Suprapubic skin (tissue), 4 donors: ENCODE results near the gene EML4. TPM values are rescaled to one million over a fixed set of nuclear protein-coding genes. Genes with fewer than 3 reads are reported as not detected.

ENCODE experiments used
- DNase-seq, 2 donors: peaks; one replicate each; pipeline ENCODE4 v3.0.0-alpha.2; 2019; ENCODE audit warnings: low spot score in 2 of 2
- H3K27ac ChIP-seq: fragments of 200-600 bp; sonication (generic); one replicate; pipeline ENCODE4 v1.5.1; 2019
- H3K27me3 ChIP-seq: fragments of 200-600 bp; sonication (generic); one replicate; pipeline ENCODE4 v1.5.1; 2019
- H3K36me3 ChIP-seq: fragments of 200-600 bp; sonication (generic); one replicate; pipeline ENCODE4 v1.5.1; 2019
- H3K4me1 ChIP-seq: fragments of 200-600 bp; sonication (generic); one replicate; pipeline ENCODE4 v1.5.1; 2019
- H3K4me3 ChIP-seq: fragments of 200-600 bp; sonication (generic); one replicate; pipeline ENCODE4 v1.5.1; 2019; ENCODE audit warnings: mild to moderate bottlenecking
- H3K9me3 ChIP-seq: fragments of 200-600 bp; sonication (generic); one replicate; pipeline ENCODE4 v1.5.1; 2019
- EP300 ChIP-seq: sonication (generic); formaldehyde crosslinking; IDR thresholded peaks from one replicate; pipeline ENCODE4 v1.6.1; 2017; ENCODE audit warnings: antibody characterized with exemption
- POLR2A ChIP-seq, 2 donors: fragments of 450-650 bp; IDR thresholded peaks; one replicate each; pipeline ENCODE4 v1.6.1; 2017; ENCODE audit warnings: antibody characterized with exemption in 2 of 2, mild to moderate bottlenecking in 2 of 2, moderate library complexity in 2 of 2
- POLR2AphosphoS5 ChIP-seq, 3 donors: sonication (generic); formaldehyde crosslinking; IDR thresholded peaks; one replicate each; pipeline ENCODE4 v1.6.1; 2017; ENCODE audit warnings: antibody characterized with exemption in 3 of 3
- WGBS: methylation state at CpG from one replicate; pipeline ENCODE4 v1.1.5; 2018; 5-methylcytosine and 5-hydroxymethylcytosine counted together
- total RNA-seq, 4 donors: library from RNA; depleted of rRNA; stranded (reverse); fragments of >200 nt; gene quantifications; one replicate each; pipeline ENCODE4 v1.1.0, GENCODE V29; 2016
- TF ChIP-seq, protein P1 (sequence below), 2 donors: fragments of 200-600 bp in 1 of 2; fragments of 450-650 bp in 1 of 2; sonication (generic) in 1 of 2; IDR thresholded peaks; one replicate each; pipeline ENCODE4 v1.5.1; 2016 to 2019; ENCODE audit warnings: antibody characterized with exemption in 2 of 2, mild to moderate bottlenecking in 1 of 2, moderate library complexity in 1 of 2

Gene EML4
- total RNA-seq, 4 donors from 2014 or later: 38.9 to 67.1 (median 43.3) TPM

DNA sequence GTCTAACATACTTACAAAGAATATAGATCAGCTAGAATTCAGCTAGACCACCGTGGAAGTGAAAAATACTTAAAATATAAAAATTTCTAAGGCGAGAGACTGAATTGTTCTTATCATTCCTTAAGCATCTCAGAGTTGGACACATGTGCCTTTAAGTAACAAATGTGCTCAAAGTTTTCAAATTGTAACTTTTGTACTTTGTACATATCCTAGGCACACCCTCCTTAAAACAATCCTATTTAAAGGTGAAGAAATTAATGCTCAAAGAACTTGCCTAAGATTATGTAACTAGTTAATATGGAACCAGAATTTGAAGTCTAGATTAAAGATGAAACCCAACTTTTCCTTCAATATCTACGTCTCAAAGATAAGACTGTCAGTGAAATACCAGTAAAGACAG lies 74.1 kb downstream of the EML4 start:
- Histone ChIP-seq H3K4me1 (peaks cover 18% of the 10 kb centered on the region), H3K36me3 (peaks cover 5% of the 10 kb centered on the region), H3K27ac (no peak overlapping the region), H3K4me3 (no peak overlapping the region), H3K27me3 (no peaks in the 10 kb centered on the region), H3K9me3 (no peaks in the 10 kb centered on the region)
- no peak for DNase-seq
- no peak for TF ChIP-seq POLR2A (IDR thresholded peaks at IDR 0.05)
- TF ChIP-seq EP300: no peak
- TF ChIP-seq, protein P1, sequence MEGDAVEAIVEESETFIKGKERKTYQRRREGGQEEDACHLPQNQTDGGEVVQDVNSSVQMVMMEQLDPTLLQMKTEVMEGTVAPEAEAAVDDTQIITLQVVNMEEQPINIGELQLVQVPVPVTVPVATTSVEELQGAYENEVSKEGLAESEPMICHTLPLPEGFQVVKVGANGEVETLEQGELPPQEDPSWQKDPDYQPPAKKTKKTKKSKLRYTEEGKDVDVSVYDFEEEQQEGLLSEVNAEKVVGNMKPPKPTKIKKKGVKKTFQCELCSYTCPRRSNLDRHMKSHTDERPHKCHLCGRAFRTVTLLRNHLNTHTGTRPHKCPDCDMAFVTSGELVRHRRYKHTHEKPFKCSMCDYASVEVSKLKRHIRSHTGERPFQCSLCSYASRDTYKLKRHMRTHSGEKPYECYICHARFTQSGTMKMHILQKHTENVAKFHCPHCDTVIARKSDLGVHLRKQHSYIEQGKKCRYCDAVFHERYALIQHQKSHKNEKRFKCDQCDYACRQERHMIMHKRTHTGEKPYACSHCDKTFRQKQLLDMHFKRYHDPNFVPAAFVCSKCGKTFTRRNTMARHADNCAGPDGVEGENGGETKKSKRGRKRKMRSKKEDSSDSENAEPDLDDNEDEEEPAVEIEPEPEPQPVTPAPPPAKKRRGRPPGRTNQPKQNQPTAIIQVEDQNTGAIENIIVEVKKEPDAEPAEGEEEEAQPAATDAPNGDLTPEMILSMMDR (IDR thresholded peaks at IDR 0.05): no peak
- no peak for TF ChIP-seq POLR2AphosphoS5 (IDR thresholded peaks at IDR 0.05)
- WGBS: 89% methylated on average over 3 of the region's 3 CpGs

DNA sequence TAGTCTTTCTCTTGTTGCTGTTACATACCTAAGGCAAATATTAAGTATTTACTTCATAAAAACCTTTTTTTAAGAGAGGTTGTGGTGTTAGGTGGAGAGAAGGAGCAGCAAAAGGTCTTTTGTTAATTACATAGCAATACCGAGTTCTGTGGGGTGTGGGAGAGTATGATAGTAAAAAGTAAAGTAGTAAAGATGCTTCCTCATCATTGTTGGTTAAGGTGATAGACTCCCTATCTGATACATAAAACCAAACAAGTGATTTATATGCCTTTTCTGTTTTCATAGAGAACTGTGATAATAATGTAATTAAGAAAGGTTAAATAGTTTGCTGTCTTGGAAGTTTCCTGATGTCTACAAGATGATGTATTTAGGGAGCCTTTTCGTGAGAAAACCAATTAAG lies 75.4 kb downstream of the EML4 start:
- no peak overlapping the region for H3K4me3 ChIP-seq

DNA sequence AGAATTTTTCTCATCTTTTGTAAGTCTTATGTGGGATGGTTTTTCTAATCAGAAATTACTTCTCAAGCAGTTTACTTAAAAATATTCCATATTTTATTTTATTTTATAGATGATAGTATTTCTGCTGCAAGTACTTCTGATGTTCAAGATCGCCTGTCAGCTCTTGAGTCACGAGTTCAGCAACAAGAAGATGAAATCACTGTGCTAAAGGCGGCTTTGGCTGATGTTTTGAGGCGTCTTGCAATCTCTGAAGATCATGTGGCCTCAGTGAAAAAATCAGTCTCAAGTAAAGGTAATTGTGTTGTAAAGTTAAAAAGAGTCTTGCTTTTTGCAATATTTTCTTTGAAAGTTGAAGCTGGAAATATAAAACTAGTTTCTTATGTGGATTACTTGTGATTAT lies 76.2 kb downstream of the EML4 start:
- peaks cover 23% of the 10 kb centered on the region for H3K4me1 ChIP-seq
- no peaks in the 10 kb centered on the region for H3K27me3 ChIP-seq
- no peak for DNase-seq
- H3K4me3 ChIP-seq: no peak overlapping the region
- H3K36me3 ChIP-seq: peaks cover 5% of the 10 kb centered on the region
- no peak overlapping the region for H3K27ac ChIP-seq
- no peaks in the 10 kb centered on the region for H3K9me3 ChIP-seq
- 85% methylated on average over 4 of the region's 4 CpGs for WGBS
- no peak for TF ChIP-seq EP300
- TF ChIP-seq, protein P1 (IDR thresholded peaks at IDR 0.05): no peak
- TF ChIP-seq POLR2AphosphoS5 (IDR thresholded peaks at IDR 0.05): no peak
- TF ChIP-seq POLR2A (IDR thresholded peaks at IDR 0.05): no peak

More for the DNA sequence above, 75.4 kb downstream of the EML4 start:
- Histone ChIP-seq H3K4me1 (peaks cover 14% of the 10 kb centered on the region), H3K27ac (no peak overlapping the region), H3K9me3 (no peaks in the 10 kb centered on the region), H3K27me3 (no peaks in the 10 kb centered on the region), H3K36me3 (peaks cover 5% of the 10 kb centered on the region)
- no peak for DNase-seq
- WGBS: 81% methylated on average over 2 of the region's 2 CpGs
- no peak for TF ChIP-seq POLR2A (IDR thresholded peaks at IDR 0.05)
- TF ChIP-seq, protein P1 (IDR thresholded peaks at IDR 0.05): no peak
- TF ChIP-seq POLR2AphosphoS5 (IDR thresholded peaks at IDR 0.05): no peak

DNA sequence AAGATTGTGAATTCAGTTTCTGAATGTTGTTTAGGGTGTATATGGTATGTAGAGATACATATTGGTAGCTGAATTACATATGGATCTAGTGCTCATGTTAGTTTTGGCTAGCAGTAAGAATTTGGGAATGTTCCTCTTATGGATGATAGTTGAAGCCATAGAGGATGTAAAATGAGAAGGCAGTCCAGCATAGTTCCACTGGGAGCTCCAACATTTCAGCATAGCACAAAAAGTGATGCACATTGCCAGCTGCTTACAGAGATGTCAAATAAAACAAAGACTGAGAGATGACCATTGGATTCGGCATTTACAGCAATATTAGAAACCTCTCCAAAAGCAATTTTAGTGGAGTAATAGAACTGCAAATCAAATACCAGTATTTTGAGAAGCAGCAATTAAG lies 77.4 kb downstream of the EML4 start:
- 76% methylated on average over 1 of the region's 1 CpG for WGBS
- H3K27ac ChIP-seq: no peak overlapping the region
- DNase-seq: no peak
- H3K36me3 ChIP-seq: peaks cover 8% of the 10 kb centered on the region
- peaks cover 22% of the 10 kb centered on the region for H3K4me1 ChIP-seq
- TF ChIP-seq EP300: no peak
- no peaks in the 10 kb centered on the region for H3K9me3 ChIP-seq
- no peaks in the 10 kb centered on the region for H3K27me3 ChIP-seq
- H3K4me3 ChIP-seq: no peak overlapping the region

DNA sequence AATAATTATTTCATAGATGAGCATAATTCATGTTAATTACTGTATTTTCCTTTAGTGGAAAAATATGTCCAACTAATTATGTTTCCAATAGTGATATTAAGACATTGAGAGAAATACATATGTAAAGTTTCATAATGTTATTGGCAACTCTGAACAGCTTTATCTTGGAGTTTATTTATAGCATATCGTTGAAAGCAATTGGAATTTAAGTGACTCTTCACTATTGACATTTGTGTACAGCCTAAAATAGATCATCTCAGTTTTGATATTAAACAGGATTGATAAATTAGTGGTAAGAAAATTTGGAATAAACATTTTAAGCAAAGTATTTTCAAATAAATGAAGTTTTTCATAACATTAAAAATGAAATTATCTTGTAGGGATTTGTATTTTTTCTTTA lies 79.7 kb downstream of the EML4 start:
- no peak for DNase-seq
- 62% methylated on average over 1 of the region's 1 CpG for WGBS
- no peaks in the 10 kb centered on the region for H3K27me3 ChIP-seq
- no peaks in the 10 kb centered on the region for H3K9me3 ChIP-seq
- peaks cover 8% of the 10 kb centered on the region for H3K36me3 ChIP-seq
- peaks cover 18% of the 10 kb centered on the region for H3K4me1 ChIP-seq
- no peak overlapping the region for H3K27ac ChIP-seq
- TF ChIP-seq EP300 (no peak), POLR2A (IDR thresholded peaks at IDR 0.05) (no peak), POLR2AphosphoS5 (IDR thresholded peaks at IDR 0.05) (no peak)
- TF ChIP-seq, protein P1 (IDR thresholded peaks at IDR 0.05): no peak
- no peak overlapping the region for H3K4me3 ChIP-seq

DNA sequence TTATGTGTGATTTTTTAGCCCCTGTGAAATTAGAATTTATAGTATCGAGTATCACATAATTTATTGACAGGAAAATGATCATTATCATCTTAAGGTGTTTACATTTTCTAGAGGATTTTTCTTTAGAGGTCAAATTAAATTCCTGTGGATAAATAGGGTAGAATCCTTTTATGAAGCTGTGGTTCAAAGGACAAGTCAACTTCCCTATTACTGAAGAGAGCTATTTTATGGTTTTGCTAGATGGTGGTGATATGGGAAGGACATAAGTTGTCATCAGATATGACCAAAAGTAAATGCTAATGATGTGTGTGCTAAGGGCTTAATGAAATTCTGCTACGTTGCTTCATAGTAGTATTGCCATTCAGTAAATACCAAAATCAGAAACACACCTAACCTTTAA lies 80.1 kb downstream of the EML4 start:
- Histone ChIP-seq H3K9me3 (no peaks in the 10 kb centered on the region), H3K27me3 (no peaks in the 10 kb centered on the region), H3K4me3 (no peak overlapping the region), H3K36me3 (peaks cover 8% of the 10 kb centered on the region), H3K27ac (no peak overlapping the region), H3K4me1 (peaks cover 18% of the 10 kb centered on the region)
- no peak for TF ChIP-seq POLR2AphosphoS5 (IDR thresholded peaks at IDR 0.05)
- no peak for TF ChIP-seq EP300
- no peak for DNase-seq
- 47% methylated on average over 2 of the region's 2 CpGs for WGBS
